ENCODE results near the gene ZFAND3. TPM values are rescaled to one million over a fixed set of nuclear protein-coding genes. Genes with fewer than 3 reads are reported as not detected.
"Not testable (repeated sequence)": the region's sequence is repeated elsewhere in the genome, so short reads cannot be mapped to it uniquely, and the experiment has no call there.

The ZFAND3 gene
- total RNA-seq, 1 donor from 2014 or later = 32.7 TPM

GRCh38 chr6:38117281-38117680, 297.8 kb downstream of the ZFAND3 start:
- peaks cover 4 to 17% of the 10 kb centered on the region in 2 donors for H3K36me3 ChIP-seq
- H3K27me3 ChIP-seq = no peaks in the 10 kb centered on the region
- no peak overlapping the region for H3K27ac ChIP-seq
- intact Hi-C loops (cut with DNase I) = no loop called here
- no peak overlapping the region for H3K4me3 ChIP-seq
- TF ChIP-seq, protein P1, sequence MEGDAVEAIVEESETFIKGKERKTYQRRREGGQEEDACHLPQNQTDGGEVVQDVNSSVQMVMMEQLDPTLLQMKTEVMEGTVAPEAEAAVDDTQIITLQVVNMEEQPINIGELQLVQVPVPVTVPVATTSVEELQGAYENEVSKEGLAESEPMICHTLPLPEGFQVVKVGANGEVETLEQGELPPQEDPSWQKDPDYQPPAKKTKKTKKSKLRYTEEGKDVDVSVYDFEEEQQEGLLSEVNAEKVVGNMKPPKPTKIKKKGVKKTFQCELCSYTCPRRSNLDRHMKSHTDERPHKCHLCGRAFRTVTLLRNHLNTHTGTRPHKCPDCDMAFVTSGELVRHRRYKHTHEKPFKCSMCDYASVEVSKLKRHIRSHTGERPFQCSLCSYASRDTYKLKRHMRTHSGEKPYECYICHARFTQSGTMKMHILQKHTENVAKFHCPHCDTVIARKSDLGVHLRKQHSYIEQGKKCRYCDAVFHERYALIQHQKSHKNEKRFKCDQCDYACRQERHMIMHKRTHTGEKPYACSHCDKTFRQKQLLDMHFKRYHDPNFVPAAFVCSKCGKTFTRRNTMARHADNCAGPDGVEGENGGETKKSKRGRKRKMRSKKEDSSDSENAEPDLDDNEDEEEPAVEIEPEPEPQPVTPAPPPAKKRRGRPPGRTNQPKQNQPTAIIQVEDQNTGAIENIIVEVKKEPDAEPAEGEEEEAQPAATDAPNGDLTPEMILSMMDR (IDR thresholded peaks at IDR 0.05) = no peak
- H3K9me3 ChIP-seq = no peaks in the 10 kb centered on the region
- no peaks in the 10 kb centered on the region for H3K4me1 ChIP-seq
- DNase-seq (ENCODE audit: low spot score in 2 of 2) = no peak

DNA sequence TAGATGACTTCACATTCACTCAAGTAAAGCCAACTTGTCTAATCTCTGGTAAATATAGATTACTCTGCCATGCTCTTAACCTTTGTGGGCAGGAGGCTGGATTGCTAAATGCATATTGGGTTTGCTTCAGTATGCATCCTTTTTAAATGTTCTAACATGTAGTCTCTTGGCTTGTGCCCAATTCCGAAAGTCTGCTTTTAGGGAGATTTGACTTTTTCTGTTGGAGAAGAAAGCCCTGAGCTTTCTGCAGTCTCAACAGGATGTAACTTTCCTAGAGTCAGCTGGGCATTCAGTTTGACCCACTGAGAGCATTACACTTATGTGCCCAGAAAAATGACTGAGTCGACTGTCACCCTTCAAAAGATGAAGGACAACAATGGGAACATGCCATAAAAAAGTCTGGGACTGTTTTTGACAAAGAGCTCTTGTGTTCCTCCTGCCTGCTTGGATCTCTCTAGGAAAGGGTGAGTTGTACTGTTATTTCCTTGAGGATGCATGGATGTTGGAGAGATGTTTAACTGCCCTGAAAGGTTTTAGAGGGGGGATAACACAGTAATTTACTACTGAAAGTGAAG, 299.4 kb downstream of the ZFAND3 start:
- Histone ChIP-seq H3K4me1 (no peaks in the 10 kb centered on the region), H3K27ac (no peak overlapping the region), H3K9me3 (no peaks in the 10 kb centered on the region), H3K27me3 (no peaks in the 10 kb centered on the region), H3K36me3 (peaks cover 4 to 17% of the 10 kb centered on the region in 2 donors), H3K4me3 (no peak overlapping the region)
- TF ChIP-seq, protein P1 (IDR thresholded peaks at IDR 0.05) = no peak
- intact Hi-C loops (cut with DNase I) = no loop called here
- DNase-seq (ENCODE audit: low spot score in 2 of 2) = no peak

DNA sequence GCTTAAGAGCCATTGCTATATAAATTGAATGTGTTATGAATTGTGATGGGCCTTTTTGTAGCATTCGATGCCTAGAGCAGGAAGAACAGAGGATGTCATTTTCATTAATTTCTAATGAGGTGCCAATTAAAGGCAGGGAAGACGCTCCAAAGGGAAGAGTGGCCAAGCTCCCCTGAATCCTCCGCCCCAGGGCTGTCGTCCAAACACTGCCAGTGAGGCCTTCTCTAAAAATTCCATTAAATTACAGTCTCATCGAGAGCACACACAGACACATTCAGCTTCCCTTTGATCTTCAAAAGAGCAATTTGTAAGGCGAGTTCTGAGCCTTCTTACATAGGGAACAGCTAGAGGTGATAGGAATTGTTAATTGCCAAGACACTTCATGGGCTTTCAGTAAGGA, 300.0 kb downstream of the ZFAND3 start:
- no peaks in the 10 kb centered on the region for H3K9me3 ChIP-seq
- peaks cover 4 to 17% of the 10 kb centered on the region in 2 donors for H3K36me3 ChIP-seq
- TF ChIP-seq, protein P1 (IDR thresholded peaks at IDR 0.05) = no peak
- no peaks in the 10 kb centered on the region for H3K27me3 ChIP-seq
- no peak for DNase-seq (ENCODE audit: low spot score in 2 of 2)
- intact Hi-C loops (cut with DNase I) = no loop called here
- no peak overlapping the region for H3K4me3 ChIP-seq
- no peak overlapping the region for H3K27ac ChIP-seq
- no peaks in the 10 kb centered on the region for H3K4me1 ChIP-seq

DNA sequence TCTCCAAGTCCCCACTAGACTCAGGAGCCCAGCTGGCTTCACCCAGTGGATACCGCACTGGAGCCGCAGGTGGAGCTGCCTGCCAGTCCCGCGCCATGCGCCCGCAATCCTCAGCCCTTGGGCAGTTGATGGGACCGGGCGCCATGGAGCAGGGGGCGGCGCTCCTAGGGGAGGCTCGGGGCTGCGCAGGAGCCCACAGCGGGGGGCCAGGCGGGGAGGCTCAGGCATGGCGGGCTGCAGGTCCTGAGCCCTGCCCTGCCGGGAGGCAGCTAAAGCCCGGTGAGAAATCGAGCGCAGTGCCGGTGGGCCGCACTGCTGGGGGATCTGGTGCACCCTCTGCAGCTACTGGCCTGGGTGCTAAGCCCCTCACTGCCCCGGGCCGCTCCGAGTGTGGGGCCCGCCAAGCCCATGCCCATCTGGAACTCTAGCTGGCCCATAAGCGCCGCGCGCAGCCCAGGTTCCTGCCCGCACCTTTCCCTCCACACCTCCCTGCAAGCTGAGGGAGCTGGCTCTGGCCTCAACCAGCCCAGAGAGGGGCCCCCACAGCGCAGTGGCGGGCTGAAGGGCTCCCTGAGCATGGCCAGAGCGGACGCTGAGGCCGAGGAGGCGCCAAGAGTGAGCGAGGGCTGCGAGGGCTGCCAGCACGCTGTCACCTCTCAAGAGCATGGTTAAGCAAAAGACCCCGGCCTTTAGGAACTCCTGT, 304.8 kb downstream of the ZFAND3 start:
- H3K27ac ChIP-seq; intact Hi-C loops (cut with DNase I); DNase-seq (ENCODE audit: low spot score in 2 of 2); H3K36me3 ChIP-seq; H3K27me3 ChIP-seq; H3K4me3 ChIP-seq; H3K9me3 ChIP-seq; H3K4me1 ChIP-seq: not testable (repeated sequence)

DNA sequence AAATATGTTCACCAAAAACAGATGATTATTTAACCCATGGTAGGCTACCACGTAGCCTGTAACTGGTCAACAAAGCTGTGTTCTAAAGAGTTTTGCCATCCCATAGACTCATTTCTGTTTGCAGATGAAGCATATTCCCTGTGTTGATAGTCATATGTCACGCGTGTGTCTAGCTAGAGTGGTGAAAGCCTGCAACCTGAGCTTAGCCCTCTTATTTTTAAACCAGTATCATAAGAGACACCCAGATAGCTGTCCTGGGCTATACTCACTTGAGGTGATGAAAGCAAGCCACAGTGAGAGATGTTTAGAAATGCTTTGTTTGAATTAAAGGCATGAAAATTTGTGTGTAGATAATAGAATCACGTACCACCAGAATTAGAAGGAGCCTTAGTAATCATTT, 307.8 kb downstream of the ZFAND3 start:
- H3K4me1 ChIP-seq = no peaks in the 10 kb centered on the region
- H3K4me3 ChIP-seq = no peak overlapping the region
- DNase-seq (ENCODE audit: low spot score in 2 of 2) = no peak
- intact Hi-C loops (cut with DNase I) = no loop called here
- no peaks in the 10 kb centered on the region for H3K27me3 ChIP-seq
- TF ChIP-seq, protein P1 (IDR thresholded peaks at IDR 0.05) = no peak
- H3K27ac ChIP-seq = no peak overlapping the region
- H3K9me3 ChIP-seq = no peaks in the 10 kb centered on the region
- peaks cover 0 to 4% of the 10 kb centered on the region in 2 donors for H3K36me3 ChIP-seq

GRCh38 chr6:38131527-38131965, 312.0 kb downstream of the ZFAND3 start:
- TF ChIP-seq, protein P1 (IDR thresholded peaks at IDR 0.05) = no peak
- Histone ChIP-seq H3K27me3 (no peaks in the 10 kb centered on the region), H3K9me3 (no peaks in the 10 kb centered on the region), H3K27ac (no peak overlapping the region), H3K4me3 (no peak overlapping the region), H3K36me3 (no peaks in the 10 kb centered on the region), H3K4me1 (no peaks in the 10 kb centered on the region)
- intact Hi-C loops (cut with DNase I) = no loop called here
- DNase-seq (ENCODE audit: low spot score in 2 of 2) = no peak

Data from ascending aorta (tissue), 2 donors.